ENCODE measurements around the gene RPL7L1. TPM values are rescaled to one million over a fixed set of nuclear protein-coding genes. Genes with fewer than 3 reads are reported as not detected.

Gene RPL7L1
- total and polyA plus RNA-seq, 2 of the 13 experiments (the other 11 are each of a cell fraction or from before 2014, with no cell fraction given): 51.6 to 179 TPM

DNA sequence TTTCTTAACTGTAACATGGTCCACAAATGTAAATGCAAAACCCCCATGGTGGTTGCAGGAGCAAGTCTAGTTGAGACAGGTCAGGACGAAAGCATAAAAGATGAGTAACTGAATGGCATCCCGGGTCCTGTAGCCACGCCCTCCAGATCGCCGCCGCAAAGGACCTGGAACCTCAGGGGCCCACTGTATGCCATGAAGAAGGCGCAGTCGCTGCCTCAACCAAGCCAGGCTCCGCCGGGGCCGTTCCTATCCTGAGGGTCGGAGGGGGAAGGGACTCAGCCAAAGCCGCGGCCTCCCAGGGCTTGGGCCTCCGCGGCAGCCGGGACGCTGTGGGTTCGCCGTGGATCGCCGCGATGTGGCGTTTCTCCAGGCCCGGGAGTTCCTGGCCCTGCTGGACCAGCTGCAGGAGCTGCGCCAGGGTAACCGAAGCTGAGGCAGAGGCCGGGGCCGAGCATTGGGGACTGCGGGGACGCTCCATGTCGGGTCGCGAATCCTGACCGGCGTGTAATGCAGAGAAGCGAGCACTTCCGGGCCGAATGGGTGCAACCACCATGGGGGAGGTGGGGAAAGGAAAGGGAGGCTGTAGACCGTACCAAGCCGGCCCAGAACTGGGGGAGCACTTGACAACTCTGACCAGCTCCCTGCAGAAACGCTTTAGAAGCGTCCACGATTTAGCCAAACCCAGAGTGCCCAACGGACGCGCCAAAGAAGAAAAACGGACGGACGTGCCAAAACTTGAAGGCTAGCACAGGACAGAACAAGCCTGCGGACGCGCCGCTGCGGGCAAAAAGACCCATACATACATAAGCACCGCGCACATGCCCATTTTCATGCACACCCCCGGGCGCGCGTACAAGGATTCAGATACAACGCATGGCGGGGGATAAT is 11.1 kb downstream of the RPL7L1 start (continued):
- TF ChIP-seq, protein P1, sequence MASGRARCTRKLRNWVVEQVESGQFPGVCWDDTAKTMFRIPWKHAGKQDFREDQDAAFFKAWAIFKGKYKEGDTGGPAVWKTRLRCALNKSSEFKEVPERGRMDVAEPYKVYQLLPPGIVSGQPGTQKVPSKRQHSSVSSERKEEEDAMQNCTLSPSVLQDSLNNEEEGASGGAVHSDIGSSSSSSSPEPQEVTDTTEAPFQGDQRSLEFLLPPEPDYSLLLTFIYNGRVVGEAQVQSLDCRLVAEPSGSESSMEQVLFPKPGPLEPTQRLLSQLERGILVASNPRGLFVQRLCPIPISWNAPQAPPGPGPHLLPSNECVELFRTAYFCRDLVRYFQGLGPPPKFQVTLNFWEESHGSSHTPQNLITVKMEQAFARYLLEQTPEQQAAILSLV (CRISPR knock-in tag; IDR thresholded peaks at IDR 0.05; ENCODE audit: borderline replicate concordance): peak; percentile 93; the same call in 1 of the 2 replicates
- TF ChIP-seq, protein P2, sequence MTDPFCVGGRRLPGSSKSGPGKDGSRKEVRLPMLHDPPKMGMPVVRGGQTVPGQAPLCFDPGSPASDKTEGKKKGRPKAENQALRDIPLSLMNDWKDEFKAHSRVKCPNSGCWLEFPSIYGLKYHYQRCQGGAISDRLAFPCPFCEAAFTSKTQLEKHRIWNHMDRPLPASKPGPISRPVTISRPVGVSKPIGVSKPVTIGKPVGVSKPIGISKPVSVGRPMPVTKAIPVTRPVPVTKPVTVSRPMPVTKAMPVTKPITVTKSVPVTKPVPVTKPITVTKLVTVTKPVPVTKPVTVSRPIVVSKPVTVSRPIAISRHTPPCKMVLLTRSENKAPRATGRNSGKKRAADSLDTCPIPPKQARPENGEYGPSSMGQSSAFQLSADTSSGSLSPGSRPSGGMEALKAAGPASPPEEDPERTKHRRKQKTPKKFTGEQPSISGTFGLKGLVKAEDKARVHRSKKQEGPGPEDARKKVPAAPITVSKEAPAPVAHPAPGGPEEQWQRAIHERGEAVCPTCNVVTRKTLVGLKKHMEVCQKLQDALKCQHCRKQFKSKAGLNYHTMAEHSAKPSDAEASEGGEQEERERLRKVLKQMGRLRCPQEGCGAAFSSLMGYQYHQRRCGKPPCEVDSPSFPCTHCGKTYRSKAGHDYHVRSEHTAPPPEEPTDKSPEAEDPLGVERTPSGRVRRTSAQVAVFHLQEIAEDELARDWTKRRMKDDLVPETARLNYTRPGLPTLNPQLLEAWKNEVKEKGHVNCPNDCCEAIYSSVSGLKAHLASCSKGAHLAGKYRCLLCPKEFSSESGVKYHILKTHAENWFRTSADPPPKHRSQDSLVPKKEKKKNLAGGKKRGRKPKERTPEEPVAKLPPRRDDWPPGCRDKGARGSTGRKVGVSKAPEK (CRISPR knock-in tag; IDR thresholded peaks at IDR 0.05; ENCODE audit: borderline replicate concordance): peak; percentile 97; the same call in 1 of the 2 replicates
- TF ChIP-seq, protein P3, sequence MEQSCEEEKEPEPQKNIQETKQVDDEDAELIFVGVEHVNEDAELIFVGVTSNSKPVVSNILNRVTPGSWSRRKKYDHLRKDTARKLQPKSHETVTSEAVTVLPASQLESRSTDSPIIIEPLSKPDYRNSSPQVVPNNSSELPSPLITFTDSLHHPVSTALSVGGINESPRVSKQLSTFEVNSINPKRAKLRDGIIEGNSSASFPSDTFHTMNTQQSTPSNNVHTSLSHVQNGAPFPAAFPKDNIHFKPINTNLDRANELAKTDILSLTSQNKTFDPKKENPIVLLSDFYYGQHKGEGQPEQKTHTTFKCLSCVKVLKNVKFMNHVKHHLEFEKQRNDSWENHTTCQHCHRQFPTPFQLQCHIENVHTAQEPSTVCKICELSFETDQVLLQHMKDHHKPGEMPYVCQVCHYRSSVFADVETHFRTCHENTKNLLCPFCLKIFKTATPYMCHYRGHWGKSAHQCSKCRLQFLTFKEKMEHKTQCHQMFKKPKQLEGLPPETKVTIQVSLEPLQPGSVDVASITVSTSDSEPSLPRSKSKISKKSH (CRISPR knock-in tag; IDR thresholded peaks at IDR 0.05; ENCODE audit: borderline replicate concordance): peak; percentile 97; the same call in 1 of the 2 replicates
- TF ChIP-seq SMC3 (IDR thresholded peaks at IDR 0.05; ENCODE audit: low read length): no peak
- TF ChIP-seq LCORL (IDR thresholded peaks at IDR 0.05): no peak
- peak; percentile 65; the same call in 1 of the 2 replicates for TF ChIP-seq LCORL (CRISPR knock-in tag; IDR thresholded peaks at IDR 0.05)
- no peak for TF ChIP-seq SNRNP70 (IDR thresholded peaks at IDR 0.05; ENCODE audit: low read depth, low read length)
- TF ChIP-seq, protein P4, sequence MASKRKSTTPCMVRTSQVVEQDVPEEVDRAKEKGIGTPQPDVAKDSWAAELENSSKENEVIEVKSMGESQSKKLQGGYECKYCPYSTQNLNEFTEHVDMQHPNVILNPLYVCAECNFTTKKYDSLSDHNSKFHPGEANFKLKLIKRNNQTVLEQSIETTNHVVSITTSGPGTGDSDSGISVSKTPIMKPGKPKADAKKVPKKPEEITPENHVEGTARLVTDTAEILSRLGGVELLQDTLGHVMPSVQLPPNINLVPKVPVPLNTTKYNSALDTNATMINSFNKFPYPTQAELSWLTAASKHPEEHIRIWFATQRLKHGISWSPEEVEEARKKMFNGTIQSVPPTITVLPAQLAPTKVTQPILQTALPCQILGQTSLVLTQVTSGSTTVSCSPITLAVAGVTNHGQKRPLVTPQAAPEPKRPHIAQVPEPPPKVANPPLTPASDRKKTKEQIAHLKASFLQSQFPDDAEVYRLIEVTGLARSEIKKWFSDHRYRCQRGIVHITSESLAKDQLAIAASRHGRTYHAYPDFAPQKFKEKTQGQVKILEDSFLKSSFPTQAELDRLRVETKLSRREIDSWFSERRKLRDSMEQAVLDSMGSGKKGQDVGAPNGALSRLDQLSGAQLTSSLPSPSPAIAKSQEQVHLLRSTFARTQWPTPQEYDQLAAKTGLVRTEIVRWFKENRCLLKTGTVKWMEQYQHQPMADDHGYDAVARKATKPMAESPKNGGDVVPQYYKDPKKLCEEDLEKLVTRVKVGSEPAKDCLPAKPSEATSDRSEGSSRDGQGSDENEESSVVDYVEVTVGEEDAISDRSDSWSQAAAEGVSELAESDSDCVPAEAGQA (IDR thresholded peaks at IDR 0.05; ENCODE audit: low read depth): no peak
- TF ChIP-seq, protein P4 (CRISPR knock-in tag; IDR thresholded peaks at IDR 0.05; ENCODE audit: borderline replicate concordance): peak; percentile 13
- TF ChIP-seq, protein P5, sequence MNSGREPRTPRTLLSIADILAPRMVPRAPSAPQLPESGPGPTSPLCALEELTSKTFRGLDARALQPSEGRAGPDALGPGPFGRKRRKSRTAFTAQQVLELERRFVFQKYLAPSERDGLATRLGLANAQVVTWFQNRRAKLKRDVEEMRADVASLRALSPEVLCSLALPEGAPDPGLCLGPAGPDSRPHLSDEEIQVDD (CRISPR knock-in tag; IDR thresholded peaks at IDR 0.05; ENCODE audit: borderline replicate concordance): peak; percentile 81; the same call in 1 of the 2 replicates
- TF ChIP-seq, protein P6, sequence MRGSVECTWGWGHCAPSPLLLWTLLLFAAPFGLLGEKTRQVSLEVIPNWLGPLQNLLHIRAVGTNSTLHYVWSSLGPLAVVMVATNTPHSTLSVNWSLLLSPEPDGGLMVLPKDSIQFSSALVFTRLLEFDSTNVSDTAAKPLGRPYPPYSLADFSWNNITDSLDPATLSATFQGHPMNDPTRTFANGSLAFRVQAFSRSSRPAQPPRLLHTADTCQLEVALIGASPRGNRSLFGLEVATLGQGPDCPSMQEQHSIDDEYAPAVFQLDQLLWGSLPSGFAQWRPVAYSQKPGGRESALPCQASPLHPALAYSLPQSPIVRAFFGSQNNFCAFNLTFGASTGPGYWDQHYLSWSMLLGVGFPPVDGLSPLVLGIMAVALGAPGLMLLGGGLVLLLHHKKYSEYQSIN (CRISPR knock-in tag; IDR thresholded peaks at IDR 0.05; ENCODE audit: borderline replicate concordance): no peak
